WTC11 (cell line): ENCODE data around the gene NFATC2. TPM values are rescaled to one million over a fixed set of nuclear protein-coding genes. Genes with fewer than 3 reads are reported as not detected.
"Not testable (repeated sequence)": the region's sequence is repeated elsewhere in the genome, so short reads cannot be mapped to it uniquely, and the experiment has no call there.

ENCODE experiments used
- ATAC-seq: fragments of 200-7000 bp; cut with Tn5 transposase; 2 replicates; pipeline ENCODE4 v1.10.0; 2021; ENCODE audit warnings: mild to moderate bottlenecking, moderate library complexity
- CTCF ChIA-PET: fragments of 300-600 bp; sonication (Branson Sonifier 250); formaldehyde crosslinking; loops from one replicate; lab custom pipeline; 2021; ENCODE audit warnings: antibody characterized with exemption; lab: Charles Lee
- POLR2A ChIA-PET: fragments of 350-600 bp; sonication (Branson Sonifier 250); formaldehyde crosslinking; loops from one replicate; lab custom pipeline; 2021; ENCODE audit warnings: antibody characterized with exemption; lab: Charles Lee
- DNase-seq: peaks from one replicate; pipeline ENCODE4 v3.0.0; 2021; ENCODE audit warnings: low spot score
- H3K27ac Mint-ChIP-seq: 2 replicates; pipeline ENCODE4 v1.8.0; 2021; ENCODE audit warnings: mixed read lengths
- H3K27me3 Mint-ChIP-seq: 2 replicates; pipeline ENCODE4 v1.8.0; 2021; ENCODE audit warnings: low read depth, mild to moderate bottlenecking, moderate library complexity, mixed read lengths
- H3K36me3 Mint-ChIP-seq: 2 replicates; pipeline ENCODE4 v1.8.0; 2021; ENCODE audit warnings: mixed read lengths
- H3K4me1 Mint-ChIP-seq: 2 replicates; pipeline ENCODE4 v1.8.0; 2022; ENCODE audit warnings: mixed read lengths
- H3K4me3 Mint-ChIP-seq: 2 replicates; pipeline ENCODE4 v1.8.0; 2021; ENCODE audit warnings: mild to moderate bottlenecking, moderate library complexity, mixed read lengths
- H3K9me3 Mint-ChIP-seq: 2 replicates; pipeline ENCODE4 v1.8.0; 2021; ENCODE audit warnings: mixed read lengths
- CREB1 ChIP-seq: sonication (generic); formaldehyde crosslinking; IDR thresholded peaks from 2 replicates; pipeline ENCODE4 v1.8.0; 2023; ENCODE audit warnings: mild to moderate bottlenecking, missing genetic modification reagents
- CREM ChIP-seq: sonication (generic); formaldehyde crosslinking; IDR thresholded peaks from 2 replicates; pipeline ENCODE4 v1.8.1; 2022; ENCODE audit warnings: mild to moderate bottlenecking, missing genetic modification reagents, moderate library complexity
- GABPB1 ChIP-seq: sonication (generic); formaldehyde crosslinking; IDR thresholded peaks from 2 replicates; pipeline ENCODE4 v1.8.1; 2023; ENCODE audit warnings: mild to moderate bottlenecking, missing genetic modification reagents
- JAZF1 ChIP-seq: fragments of 250-450 bp; sonication (Bioruptor Pico); IDR thresholded peaks from 2 replicates; pipeline ENCODE4 v1.9.0; 2021; ENCODE audit warnings: moderate library complexity, mild to moderate bottlenecking, inconsistent platforms
- NR3C1 ChIP-seq: sonication (generic); formaldehyde crosslinking; conservative IDR thresholded peaks from 2 replicates; pipeline ENCODE4 v1.8.1; 2023; ENCODE audit warnings: low read depth, mild to moderate bottlenecking, missing genetic modification reagents
- RELA ChIP-seq: sonication (generic); formaldehyde crosslinking; IDR thresholded peaks from 2 replicates; pipeline ENCODE4 v1.8.1; 2022; ENCODE audit warnings: missing genetic modification reagents, mild to moderate bottlenecking, borderline replicate concordance
- SOX15 ChIP-seq: fragments of 250-450 bp; sonication (Bioruptor Pico); IDR thresholded peaks from 2 replicates; pipeline ENCODE4 v1.9.0; 2021; ENCODE audit warnings: mild to moderate bottlenecking
- SP1 ChIP-seq: sonication (generic); formaldehyde crosslinking; conservative IDR thresholded peaks from 2 replicates; pipeline ENCODE4 v1.8.1; 2022; ENCODE audit warnings: missing genetic modification reagents
- TCF7 ChIP-seq: sonication (generic); formaldehyde crosslinking; IDR thresholded peaks from 2 replicates; pipeline ENCODE4 v1.8.0; 2022; ENCODE audit warnings: mild to moderate bottlenecking, low read depth, missing genetic modification reagents, moderate library complexity
- TEAD1 ChIP-seq: sonication (generic); formaldehyde crosslinking; IDR thresholded peaks from 2 replicates; pipeline ENCODE4 v1.8.0; 2022; ENCODE audit warnings: mild to moderate bottlenecking, missing genetic modification reagents
- ZNF263 ChIP-seq: sonication (generic); formaldehyde crosslinking; IDR thresholded peaks from 2 replicates; pipeline ENCODE4 v1.8.1; 2022; ENCODE audit warnings: low read depth, mild to moderate bottlenecking, moderate library complexity, missing genetic modification reagents
- ZNF396 ChIP-seq: fragments of 250-450 bp; sonication (Bioruptor Pico); IDR thresholded peaks from 2 replicates; pipeline ENCODE4 v1.8.0; 2021; ENCODE audit warnings: mild to moderate bottlenecking, moderate library complexity, borderline replicate concordance
- ZNF416 ChIP-seq: fragments of 250-450 bp; sonication (Bioruptor Pico); IDR thresholded peaks from 2 replicates; pipeline ENCODE4 v1.9.0; 2021; ENCODE audit warnings: mild to moderate bottlenecking, inconsistent platforms
- total RNA-seq: library from RNA; stranded (reverse); gene quantifications from 3 replicates; pipeline ENCODE4 v1.2.3, GENCODE V29; 2021
- TF ChIP-seq, protein P1 (sequence below): sonication (generic); formaldehyde crosslinking; IDR thresholded peaks from 2 replicates; pipeline ENCODE4 v1.8.1; 2022; ENCODE audit warnings: mild to moderate bottlenecking, moderate library complexity, missing genetic modification reagents
- TF ChIP-seq, protein P2 (sequence below): sonication (generic); formaldehyde crosslinking; conservative IDR thresholded peaks from 2 replicates; pipeline ENCODE4 v1.8.1; 2022; ENCODE audit warnings: mild to moderate bottlenecking, missing genetic modification reagents

The NFATC2 gene
- total RNA-seq, 1 experiment from 2014 or later = 1.7 TPM

DNA sequence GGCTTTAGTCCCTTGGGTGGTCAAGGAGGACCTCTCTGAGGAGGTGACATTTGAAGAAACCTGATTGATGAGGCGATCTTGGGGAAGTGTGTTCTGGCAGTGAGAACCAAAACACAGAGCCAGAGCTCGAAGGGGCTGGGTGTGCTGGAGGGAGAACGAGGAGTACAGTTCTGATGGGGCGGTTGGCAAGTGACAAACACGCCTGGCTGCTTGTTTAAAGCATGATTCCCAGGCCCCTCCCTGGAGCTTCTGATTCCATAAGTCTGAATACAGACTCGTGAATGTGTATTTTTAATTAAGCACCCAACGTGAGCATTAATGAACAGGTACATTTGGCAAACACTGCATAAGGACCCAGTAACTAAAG lies 886 bp upstream of the NFATC2 start (continued):
- TF ChIP-seq TEAD1 (CRISPR knock-in tag) (no peak), CREM (CRISPR knock-in tag) (no peak), RELA (no peak), TCF7 (no peak), ZNF396 (no peak)
- TF ChIP-seq, all 79 proteins: peak for 0

DNA sequence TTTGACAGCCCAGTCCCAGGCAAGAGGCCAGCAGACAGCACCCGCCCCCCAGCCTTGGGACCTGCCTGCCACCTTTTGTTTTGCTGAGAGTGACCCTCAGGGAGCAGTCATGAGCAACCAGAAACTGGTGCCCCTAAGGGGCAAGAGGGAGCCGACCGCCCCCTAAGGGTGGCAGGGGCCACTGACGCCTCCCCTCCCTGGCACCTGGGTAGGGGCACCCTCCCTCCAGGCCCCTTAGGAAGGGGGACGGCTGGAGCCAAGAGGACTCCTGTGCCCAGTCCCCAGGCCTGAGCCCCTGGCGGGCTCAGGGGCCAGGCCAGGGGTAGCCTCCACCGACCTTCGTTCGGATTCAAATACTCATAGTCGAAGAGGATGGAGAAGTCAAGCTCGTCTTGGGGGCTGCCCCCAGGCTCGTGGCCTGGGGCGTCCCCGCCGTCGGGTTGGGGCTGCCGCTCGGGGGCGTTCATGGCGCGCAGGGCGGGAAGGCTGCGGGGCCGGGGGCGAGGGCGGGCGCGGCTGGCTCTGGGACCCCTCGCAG lies 417 bp downstream of the NFATC2 start:
- Mint-ChIP-seq H3K27ac (no peak overlapping the region), H3K27me3 (peaks cover 44% of the 10 kb centered on the region)

DNA sequence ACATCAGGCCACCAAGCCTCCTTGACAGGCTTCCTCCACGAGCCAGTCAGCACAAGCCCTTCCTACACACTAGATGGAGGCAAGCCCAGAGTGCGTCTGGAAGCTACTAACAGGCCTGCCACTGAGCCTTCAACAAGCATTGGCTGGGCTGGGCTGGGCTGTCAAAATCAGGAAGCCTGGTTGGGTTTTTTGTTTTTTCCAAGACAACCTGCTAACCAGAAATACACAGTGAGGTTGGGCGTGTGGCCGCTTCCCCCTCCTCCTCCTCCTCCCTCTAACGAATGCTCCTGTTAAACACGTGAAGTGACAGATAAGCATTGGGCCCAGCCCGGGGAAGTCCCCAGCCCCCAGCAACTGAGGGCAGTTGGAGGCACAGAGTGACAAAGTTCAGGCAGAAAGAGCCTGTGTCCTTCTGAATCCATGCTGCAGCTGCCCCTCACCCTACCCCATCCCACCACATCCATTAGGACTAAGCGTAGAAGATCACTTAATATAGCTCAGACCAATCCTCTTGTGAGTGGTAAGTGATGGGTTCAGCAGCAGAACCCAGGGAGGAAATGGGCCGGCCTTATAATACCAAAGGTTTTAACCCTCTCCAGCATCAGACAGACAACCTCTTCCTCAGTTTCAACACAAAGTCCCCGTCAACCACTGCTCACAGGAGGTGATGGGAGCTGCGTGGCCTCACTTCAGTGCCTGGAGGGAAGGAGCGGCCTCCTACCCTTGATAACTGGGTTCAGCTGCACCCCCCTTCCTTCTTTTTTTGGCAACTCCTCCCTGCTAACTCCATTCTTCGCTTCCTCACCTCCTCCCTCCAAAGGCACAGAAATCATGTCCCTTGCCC lies 1.1 kb downstream of the NFATC2 start:
- H3K4me1 Mint-ChIP-seq = peaks cover 16% of the 10 kb centered on the region
- no peaks in the 10 kb centered on the region for H3K9me3 Mint-ChIP-seq
- H3K4me3 Mint-ChIP-seq = peak overlapping the region; percentile 58
- DNase-seq (peak; percentile 25), ATAC-seq (peak; percentile 7; the same call in 1 of the 2 replicates)
- no peaks in the 10 kb centered on the region for H3K36me3 Mint-ChIP-seq
- TF ChIP-seq GABPB1 (CRISPR knock-in tag) (peak; percentile 40; the same call in 1 of the 2 replicates), ZNF416 (CRISPR knock-in tag) (no peak)
- ChIA-PET POLR2A (interaction anchor here (0.6 kb wide), 1 partner anchor 94 kb away, joined by 3 read pairs; no protein-coding TSS in a partner anchor), CTCF (interaction anchor here (0.5 to 3.8 kb wide), 15 partner anchors 8 to 639 kb away, joined by 3 to 39 read pairs (median 5); no protein-coding TSS in a partner anchor)
- peaks cover 37% of the 10 kb centered on the region for H3K27me3 Mint-ChIP-seq
- no peak overlapping the region for H3K27ac Mint-ChIP-seq

More for the DNA sequence above, 417 bp downstream of the NFATC2 start:
- Mint-ChIP-seq H3K36me3 (no peaks in the 10 kb centered on the region), H3K9me3 (no peaks in the 10 kb centered on the region), H3K4me1 (peaks cover 16% of the 10 kb centered on the region), H3K4me3 (peak overlapping the region; percentile 58)
- no peak for TF ChIP-seq JAZF1 (CRISPR knock-in tag)
- TF ChIP-seq, protein P1, sequence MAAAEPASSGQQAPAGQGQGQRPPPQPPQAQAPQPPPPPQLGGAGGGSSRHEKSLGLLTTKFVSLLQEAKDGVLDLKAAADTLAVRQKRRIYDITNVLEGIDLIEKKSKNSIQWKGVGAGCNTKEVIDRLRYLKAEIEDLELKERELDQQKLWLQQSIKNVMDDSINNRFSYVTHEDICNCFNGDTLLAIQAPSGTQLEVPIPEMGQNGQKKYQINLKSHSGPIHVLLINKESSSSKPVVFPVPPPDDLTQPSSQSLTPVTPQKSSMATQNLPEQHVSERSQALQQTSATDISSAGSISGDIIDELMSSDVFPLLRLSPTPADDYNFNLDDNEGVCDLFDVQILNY (CRISPR knock-in tag) = peak; percentile 32; the same call in 1 of the 2 replicates
- POLR2A ChIA-PET = no interaction called here
- CTCF ChIA-PET = interaction anchor here (0.5 to 3.8 kb wide), 22 partner anchors 9 to 639 kb away, joined by 3 to 39 read pairs (median 4); no protein-coding TSS in a partner anchor
- DNase-seq (peak; percentile 59), ATAC-seq (peak; percentile 72)

DNA sequence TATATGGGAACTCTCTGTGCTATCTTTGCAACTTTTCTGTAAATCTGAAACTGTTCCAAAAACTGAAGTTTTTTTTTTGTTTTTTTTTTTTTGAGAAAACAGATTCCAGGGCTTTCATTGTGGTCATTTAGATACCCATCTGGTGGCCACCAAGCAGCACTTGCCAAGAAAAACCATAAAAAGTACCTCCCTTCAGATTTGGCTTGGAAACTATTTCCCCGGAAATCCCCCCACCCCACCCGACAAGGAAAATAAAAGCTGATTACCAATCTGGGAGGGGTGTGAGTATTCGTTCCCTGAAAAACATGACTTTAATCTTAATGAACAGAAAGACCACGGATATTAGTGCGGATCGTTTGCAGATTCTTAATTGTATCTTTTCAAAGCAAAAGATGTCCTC lies 1.9 kb downstream of the NFATC2 start:
- no peak for ATAC-seq
- POLR2A ChIA-PET = no interaction called here
- no peak overlapping the region for H3K27ac Mint-ChIP-seq

DNA sequence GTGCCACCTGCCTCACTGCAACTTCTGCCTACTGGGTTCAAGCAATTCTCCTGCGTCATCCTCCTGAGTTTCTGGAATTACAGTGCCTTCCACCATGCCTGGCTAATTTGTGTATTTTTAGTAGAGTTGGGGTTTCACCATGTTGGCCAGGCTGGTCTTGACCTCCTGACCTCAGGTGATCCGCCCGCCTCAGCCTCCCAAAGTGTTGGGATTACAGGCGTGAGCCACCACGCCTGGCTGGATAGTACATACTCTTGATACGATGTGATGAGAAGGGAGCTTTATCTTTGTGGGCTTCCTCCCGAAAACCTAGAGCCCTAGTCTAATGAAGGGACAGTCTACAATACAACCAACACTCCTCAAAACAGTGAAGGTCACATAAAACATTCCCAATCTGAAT lies 2.4 kb downstream of the NFATC2 start:
- Mint-ChIP-seq H3K27me3 (peaks cover 24% of the 10 kb centered on the region), H3K4me1 (peaks cover 16% of the 10 kb centered on the region)
- H3K4me3 Mint-ChIP-seq, H3K27ac Mint-ChIP-seq, ATAC-seq, POLR2A ChIA-PET, H3K36me3 Mint-ChIP-seq, H3K9me3 Mint-ChIP-seq, DNase-seq: not testable (repeated sequence)
- CTCF ChIA-PET = interaction anchor here (1.1 to 2.8 kb wide), 3 partner anchors 54 to 566 kb away, joined by 3 to 10 read pairs (median 3); no protein-coding TSS in a partner anchor

More for the DNA sequence above, 1.9 kb downstream of the NFATC2 start:
- Mint-ChIP-seq H3K4me1 (peaks cover 16% of the 10 kb centered on the region), H3K9me3 (no peaks in the 10 kb centered on the region), H3K4me3 (no peak overlapping the region), H3K27me3 (peaks cover 29% of the 10 kb centered on the region)
- CTCF ChIA-PET = interaction anchor here (1.1 to 3.8 kb wide), 4 partner anchors 54 to 565 kb away, joined by 3 to 39 read pairs (median 6); no protein-coding TSS in a partner anchor
- DNase-seq = no peak
- TF ChIP-seq SP1 (no peak), ZNF263 (CRISPR knock-in tag) (no peak), SOX15 (no peak), NR3C1 (CRISPR knock-in tag) (no peak), CREB1 (CRISPR knock-in tag) (no peak)
- TF ChIP-seq, protein P2, sequence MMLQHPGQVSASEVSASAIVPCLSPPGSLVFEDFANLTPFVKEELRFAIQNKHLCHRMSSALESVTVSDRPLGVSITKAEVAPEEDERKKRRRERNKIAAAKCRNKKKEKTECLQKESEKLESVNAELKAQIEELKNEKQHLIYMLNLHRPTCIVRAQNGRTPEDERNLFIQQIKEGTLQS (CRISPR knock-in tag) = no peak
- TF ChIP-seq, all 79 proteins: peak for 0
- no peaks in the 10 kb centered on the region for H3K36me3 Mint-ChIP-seq
